Astrocyte of the spinal cord (primary cell): ENCODE results near the gene CLCN6.

Experiments used
- DNase-seq: peaks from one replicate; pipeline ENCODE4 v3.0.0; 2011; ENCODE audit warnings: low read depth, low spot score
- H3K4me3 ChIP-seq: 2 replicates; pipeline ENCODE4 v1.5.1; 2011; ENCODE audit warnings: low read depth, mild to moderate bottlenecking, low read length, moderate library complexity
- CTCF ChIP-seq: IDR thresholded peaks from 2 replicates; pipeline ENCODE4 v1.5.1; 2012; ENCODE audit warnings: low read depth, mild to moderate bottlenecking, low read length, inconsistent platforms
- in situ Hi-C: cut with HindIII; loops from 2 replicates; pipeline ENCODE4 v1.10.0; 2017; ENCODE audit warnings: low sequenced_read_pairs

The CLCN6 gene

GRCh38 chr1:11778844-11779623, 27.0 kb upstream of the CLCN6 start:
- DNase-seq: no peak
- TF ChIP-seq CTCF: no peak
- no peak overlapping the region for H3K4me3 ChIP-seq
- in situ Hi-C loops: no loop called here

DNA sequence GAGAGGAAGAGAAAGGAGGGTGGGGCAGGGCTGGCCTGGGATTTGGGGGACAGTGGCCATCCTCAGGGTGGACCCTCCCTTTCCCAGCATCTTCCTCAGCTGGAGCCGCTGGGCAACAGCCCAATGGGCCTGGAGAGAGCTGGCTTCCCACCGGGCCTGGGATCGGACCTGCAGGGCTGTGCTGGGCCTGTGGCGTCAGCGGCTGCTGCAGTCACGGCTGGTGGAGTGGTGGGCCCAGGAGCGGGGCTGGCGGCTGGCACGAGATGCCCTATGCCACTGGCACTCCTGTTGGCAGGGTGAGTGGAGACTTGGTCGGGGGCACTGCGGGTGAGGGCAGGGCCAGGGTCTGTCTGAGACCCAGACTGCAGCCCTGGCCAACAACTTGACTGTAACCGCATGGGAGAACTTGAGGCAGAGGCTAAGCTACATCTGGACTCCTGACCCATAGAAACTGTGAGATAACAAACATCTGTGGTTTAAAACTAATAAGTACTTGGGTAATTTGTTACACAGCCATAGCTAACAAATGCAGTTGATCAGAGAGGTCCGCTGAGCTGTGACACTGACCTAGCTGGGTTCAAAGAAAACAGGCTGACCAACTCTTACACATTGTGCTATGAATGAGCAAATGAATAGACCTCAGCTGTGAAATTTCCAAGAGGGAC, 26.1 kb upstream of the CLCN6 start:
- DNase-seq: no peak
- in situ Hi-C loops: no loop called here
- TF ChIP-seq CTCF: no peak
- no peak overlapping the region for H3K4me3 ChIP-seq

DNA sequence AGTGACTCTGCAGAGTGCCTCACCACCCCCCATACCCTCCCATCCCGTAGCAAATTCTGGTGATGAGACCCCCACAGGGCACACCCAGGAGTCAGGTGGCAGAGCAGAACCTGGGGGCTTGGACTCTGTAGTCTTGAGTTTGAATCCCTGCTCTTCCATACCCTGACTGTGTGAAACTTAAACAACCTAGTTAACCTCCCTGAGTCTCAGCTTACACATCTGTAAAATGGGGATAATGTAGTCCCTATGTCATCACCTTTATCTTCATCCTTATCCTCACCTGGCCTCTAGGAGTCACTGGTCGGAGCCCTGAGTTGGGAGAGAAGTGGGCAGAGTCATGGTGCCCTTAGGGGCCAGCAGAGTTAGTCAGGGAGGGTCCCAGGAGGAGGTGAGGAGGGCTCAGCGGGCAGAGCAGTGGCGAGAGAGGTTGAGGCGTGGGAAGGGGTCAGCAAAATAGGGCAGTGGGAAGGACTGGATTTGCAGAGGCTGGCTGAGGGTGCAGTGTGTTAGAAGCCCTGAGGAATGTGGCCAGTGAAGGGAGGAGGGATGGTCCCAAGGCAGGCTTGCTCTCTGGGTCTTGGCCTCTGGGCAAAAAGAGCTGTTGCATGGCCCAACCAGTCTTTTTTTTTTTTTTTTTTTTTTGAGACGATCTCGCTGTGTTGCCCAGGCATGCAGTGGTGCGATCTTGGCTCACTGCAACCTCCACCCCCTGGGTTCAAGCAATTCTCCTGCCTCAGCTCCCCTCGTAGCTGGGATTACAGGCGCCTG, 25.4 kb upstream of the CLCN6 start:
- in situ Hi-C loops: no loop called here
- TF ChIP-seq CTCF: no peak
- H3K4me3 ChIP-seq: no peak overlapping the region
- DNase-seq: no peak

DNA sequence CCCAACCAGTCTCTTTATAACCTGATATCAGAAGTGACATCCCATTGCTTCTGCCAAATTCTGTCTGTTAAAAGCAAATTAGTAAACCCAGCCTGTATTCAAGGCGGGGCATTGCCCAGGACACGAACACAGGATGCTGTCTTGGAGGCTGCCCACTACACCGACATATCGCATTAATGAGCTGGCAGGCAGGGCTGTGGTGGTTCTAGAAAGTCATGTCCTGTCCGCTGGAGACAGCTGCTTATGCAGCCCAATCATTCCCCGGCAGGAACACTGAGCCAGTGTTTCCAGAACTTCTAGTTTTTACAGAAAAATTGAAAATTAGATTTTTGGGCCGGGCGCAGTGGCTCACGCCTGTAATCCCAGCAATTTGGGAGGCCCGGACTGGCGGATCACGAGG, 24.7 kb upstream of the CLCN6 start:
- no peak overlapping the region for H3K4me3 ChIP-seq
- no peak for DNase-seq
- in situ Hi-C loops: no loop called here
- TF ChIP-seq CTCF: no peak

DNA sequence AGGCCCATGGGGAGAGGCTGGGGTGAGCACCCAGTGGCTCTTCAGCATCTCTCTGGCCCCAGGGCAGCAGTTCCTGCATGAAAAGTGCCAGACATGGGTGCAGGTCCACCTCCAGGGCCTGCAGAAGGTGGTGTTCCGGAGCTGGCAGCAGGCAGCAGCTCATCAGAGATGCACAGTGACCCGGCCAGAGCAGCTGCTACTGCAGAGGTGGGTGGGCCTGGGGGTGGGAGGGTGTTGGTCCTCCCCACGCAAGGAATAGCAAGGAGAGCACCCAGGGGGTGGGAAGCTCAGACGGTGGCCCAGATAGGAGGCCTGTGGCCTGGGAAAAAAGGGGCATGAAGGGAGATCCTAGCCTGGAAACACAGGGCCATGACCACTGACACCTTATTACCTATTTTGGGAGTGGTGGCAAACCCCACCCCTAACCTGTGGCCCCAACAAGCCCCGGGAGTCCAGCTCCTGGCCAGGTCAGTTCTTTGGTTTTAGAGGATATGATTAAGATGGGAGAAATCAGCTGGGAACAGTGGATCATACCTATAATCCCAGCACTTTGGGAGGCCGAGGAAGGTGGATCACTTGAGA, 23.8 kb upstream of the CLCN6 start:
- no peak overlapping the region for H3K4me3 ChIP-seq
- TF ChIP-seq CTCF: no peak
- in situ Hi-C loops: no loop called here
- no peak for DNase-seq

DNA sequence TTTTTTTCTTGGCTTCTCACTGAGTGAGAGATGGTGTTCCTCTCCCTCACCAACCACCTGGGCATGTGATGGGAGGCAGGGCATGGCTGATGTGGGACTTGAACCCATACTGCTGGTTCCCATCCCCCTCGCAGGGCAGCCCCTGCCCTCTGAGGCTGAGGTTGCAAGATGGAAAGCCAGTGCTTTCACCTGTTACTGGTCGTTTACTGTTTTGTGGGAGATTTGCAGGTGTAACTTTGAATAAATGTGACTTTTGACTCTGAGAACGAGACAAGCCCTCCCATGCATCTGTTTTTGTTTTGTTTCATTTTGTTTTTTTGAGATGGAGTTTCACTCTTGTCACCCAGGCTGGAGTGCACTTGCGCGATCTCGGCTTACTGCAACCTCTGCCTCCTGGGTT, 22.4 kb upstream of the CLCN6 start:
- in situ Hi-C loops: no loop called here
- no peak overlapping the region for H3K4me3 ChIP-seq
- no peak for TF ChIP-seq CTCF

More for the DNA sequence above, 22.4 kb upstream of the CLCN6 start:
- no peak for DNase-seq
